Dendritic cell treated with granulocyte-macrophage colony-stimulating factor and Interleukin-4, amounts not matched to agents 40 ng/mL and 50 ng/mL, for 4 days (primary cell): Measurements from ENCODE around the gene ANKRD63.

Experiments
- H3K27ac Mint-ChIP-seq: one replicate; pipeline ENCODE4 v1.8.0; 2022; ENCODE audit warnings: mild to moderate bottlenecking, mixed read lengths
- H3K27me3 Mint-ChIP-seq: one replicate; pipeline ENCODE4 v1.8.0; 2022; ENCODE audit warnings: mild to moderate bottlenecking, mixed read lengths
- H3K36me3 Mint-ChIP-seq: one replicate; pipeline ENCODE4 v1.8.0; 2022; ENCODE audit warnings: low read depth, mixed read lengths
- H3K4me1 Mint-ChIP-seq: one replicate; pipeline ENCODE4 v1.8.0; 2022; ENCODE audit warnings: low read depth, mixed read lengths
- H3K4me3 Mint-ChIP-seq: one replicate; pipeline ENCODE4 v1.8.0; 2022; ENCODE audit warnings: mild to moderate bottlenecking, moderate library complexity, mixed read lengths
- H3K9me3 Mint-ChIP-seq: one replicate; pipeline ENCODE4 v1.8.0; 2022; ENCODE audit warnings: mixed read lengths
- intact Hi-C: fragments of 100-400 bp; cut with micrococcal nuclease; formaldehyde crosslinking; loops from one replicate; pipeline ENCODE4 v1.15.0; 2022

The ANKRD63 gene

DNA sequence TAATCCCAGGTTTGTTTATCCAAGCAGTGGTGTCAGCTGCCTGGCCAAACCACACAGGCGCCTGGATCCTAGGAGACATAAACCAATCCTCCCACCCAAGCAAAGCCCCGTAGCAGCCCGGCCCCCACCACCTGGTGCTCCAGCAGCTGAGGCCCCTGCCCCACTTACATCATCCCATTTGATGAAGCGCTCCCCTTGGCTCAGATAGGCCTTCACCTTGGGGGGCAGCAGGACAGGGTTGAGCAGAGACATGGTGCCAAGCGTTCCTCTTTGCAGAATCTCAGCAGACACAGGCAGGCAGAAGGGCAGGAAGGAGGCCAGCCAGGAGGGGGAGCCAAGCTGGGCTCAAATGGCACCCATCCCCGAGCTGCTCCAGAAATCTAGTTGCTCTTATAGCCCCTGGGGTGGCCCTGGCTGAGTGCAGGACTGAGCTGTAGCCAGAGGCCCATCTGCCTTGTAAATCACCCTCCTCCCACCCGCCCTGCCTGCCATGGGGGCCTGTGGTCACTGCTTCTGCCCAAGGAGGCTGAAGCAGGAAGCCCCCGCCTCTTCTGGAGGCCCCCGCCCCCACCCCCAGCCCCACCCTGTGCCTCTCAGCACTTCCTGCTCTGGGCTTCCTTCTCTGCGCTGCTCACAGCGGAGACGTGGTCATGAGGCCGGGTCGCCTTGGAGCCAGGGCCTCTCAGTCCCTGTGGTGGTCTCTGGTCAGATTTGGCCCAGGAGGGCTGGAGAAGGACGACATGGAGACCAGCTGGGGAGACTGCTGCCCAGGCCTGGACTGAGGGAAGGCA is 24.8 kb upstream of the ANKRD63 start, which contains the start of gene PLCB2:
Gene PLCB2, minus strand, starts transcription at position 515 of the 791 bp plus-strand sequence. Its CDS starts 263 bp downstream, at position 252.
- no peaks in the 10 kb centered on the region for H3K9me3 Mint-ChIP-seq
- peak within 1 kb of the TSS; percentile 99 for H3K4me3 Mint-ChIP-seq
- peaks cover 54% of the 10 kb centered on the region for H3K36me3 Mint-ChIP-seq
- peak within 1 kb of the TSS; percentile 91 for H3K27ac Mint-ChIP-seq
- intact Hi-C loops = loop anchor here (1.0 to 2.0 kb wide), 2 partner anchors 23 to 27 kb away; no protein-coding TSS in a partner anchor
- peaks cover 67% of the 10 kb centered on the region for H3K4me1 Mint-ChIP-seq
- H3K27me3 Mint-ChIP-seq = peaks cover 8% of the 10 kb centered on the region

GRCh38 chr15:40306908-40307307 is 24.0 kb upstream of the ANKRD63 start:
- H3K4me1 Mint-ChIP-seq = peaks cover 67% of the 10 kb centered on the region
- H3K36me3 Mint-ChIP-seq = peaks cover 61% of the 10 kb centered on the region
- H3K27me3 Mint-ChIP-seq = peaks cover 2% of the 10 kb centered on the region
- H3K4me3 Mint-ChIP-seq = peak overlapping the region; percentile 99
- intact Hi-C loops = loop anchor here (2.0 kb wide), 1 partner anchor 22 kb away; no protein-coding TSS in a partner anchor
- no peaks in the 10 kb centered on the region for H3K9me3 Mint-ChIP-seq
- peak overlapping the region; percentile 91 for H3K27ac Mint-ChIP-seq

DNA sequence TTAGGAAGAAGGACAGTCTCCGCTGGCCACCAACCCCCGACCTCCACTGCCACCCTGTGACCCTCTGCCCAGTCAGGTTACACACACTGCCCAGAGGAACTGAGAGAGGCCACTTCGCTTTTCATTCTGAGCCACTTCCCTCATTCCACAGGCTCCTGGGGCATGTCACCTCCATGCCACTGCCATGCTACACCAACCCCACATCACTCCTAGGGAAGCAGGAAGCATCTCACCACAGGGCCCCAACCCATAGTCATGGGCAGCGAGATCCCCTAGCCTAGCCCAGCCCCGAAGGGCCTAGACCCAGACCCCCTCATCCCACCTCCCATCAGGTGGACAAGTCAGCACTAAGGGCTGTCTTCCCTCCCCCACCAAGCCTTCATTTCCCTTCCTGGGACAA is 23.5 kb upstream of the ANKRD63 start:
- Mint-ChIP-seq H3K27ac (peak overlapping the region; percentile 91), H3K27me3 (no peaks in the 10 kb centered on the region), H3K36me3 (peaks cover 67% of the 10 kb centered on the region), H3K4me1 (peaks cover 73% of the 10 kb centered on the region), H3K4me3 (peak overlapping the region; percentile 99), H3K9me3 (no peaks in the 10 kb centered on the region)
- intact Hi-C loops = loop anchor here (2.0 kb wide), 1 partner anchor 22 kb away; no protein-coding TSS in a partner anchor

GRCh38 chr15:40305281-40305680 is 22.4 kb upstream of the ANKRD63 start:
- Mint-ChIP-seq H3K27me3 (no peaks in the 10 kb centered on the region), H3K27ac (no peak overlapping the region), H3K36me3 (peaks cover 78% of the 10 kb centered on the region), H3K9me3 (no peaks in the 10 kb centered on the region), H3K4me1 (peaks cover 82% of the 10 kb centered on the region), H3K4me3 (peak overlapping the region; percentile 62)
- intact Hi-C loops = no loop called here

DNA sequence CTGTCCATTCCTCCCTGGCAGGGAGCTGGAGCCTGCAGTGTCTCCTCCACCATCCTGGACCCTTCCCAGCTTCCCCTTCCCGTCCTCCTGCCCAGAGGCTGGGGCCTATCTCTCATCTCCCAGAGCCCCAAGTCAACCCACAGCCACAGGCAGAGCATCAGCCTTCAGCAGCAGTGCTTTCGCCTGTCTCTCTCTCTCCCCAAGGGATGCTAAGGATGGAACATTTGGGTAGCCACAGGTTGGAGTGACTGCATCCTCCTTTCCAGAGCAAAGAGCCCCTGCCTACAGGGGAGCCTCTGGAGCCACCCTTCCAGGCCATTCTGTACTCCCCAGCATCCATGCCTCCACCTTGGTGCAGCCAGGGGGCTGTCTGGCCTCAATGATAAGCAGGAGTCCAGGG is 20.7 kb upstream of the ANKRD63 start:
- peaks cover 76% of the 10 kb centered on the region for H3K4me1 Mint-ChIP-seq
- H3K4me3 Mint-ChIP-seq = peak overlapping the region; percentile 7
- H3K9me3 Mint-ChIP-seq = no peaks in the 10 kb centered on the region
- intact Hi-C loops = no loop called here
- peak overlapping the region; percentile 60 for H3K27ac Mint-ChIP-seq
- H3K27me3 Mint-ChIP-seq = no peaks in the 10 kb centered on the region
- peaks cover 95% of the 10 kb centered on the region for H3K36me3 Mint-ChIP-seq

DNA sequence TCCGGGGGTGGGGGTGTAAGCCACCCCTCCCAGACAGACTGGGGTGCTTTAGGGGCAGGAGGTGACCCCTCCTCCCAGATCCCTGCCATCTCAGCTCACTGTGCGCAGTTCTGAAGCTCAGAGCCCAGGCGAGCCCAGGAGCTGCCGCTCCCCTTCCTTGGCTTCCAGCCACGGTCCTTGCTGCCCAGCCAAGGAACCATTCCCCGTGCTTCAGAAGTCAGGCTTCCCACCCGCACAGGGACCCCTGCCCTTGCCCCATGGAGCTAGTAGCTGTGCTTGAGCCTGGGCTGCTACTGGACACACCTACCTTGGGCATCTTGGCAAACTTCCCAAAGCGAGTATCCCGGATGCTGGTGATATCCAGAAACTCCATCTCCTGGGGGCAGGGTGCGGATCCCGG is 20.1 kb upstream of the ANKRD63 start:
- H3K9me3 Mint-ChIP-seq = no peaks in the 10 kb centered on the region
- peak overlapping the region; percentile 60 for H3K27ac Mint-ChIP-seq

GRCh38 chr15:40302288-40302886 is 19.5 kb upstream of the ANKRD63 start:
- no peaks in the 10 kb centered on the region for H3K27me3 Mint-ChIP-seq
- H3K9me3 Mint-ChIP-seq = no peaks in the 10 kb centered on the region
- intact Hi-C loops = no loop called here
- peak overlapping the region; percentile 60 for H3K27ac Mint-ChIP-seq
- peaks cover 84% of the 10 kb centered on the region for H3K4me1 Mint-ChIP-seq
- no peak overlapping the region for H3K4me3 Mint-ChIP-seq
- H3K36me3 Mint-ChIP-seq = peaks cover 100% of the 10 kb centered on the region

More for the DNA sequence above, 20.1 kb upstream of the ANKRD63 start:
- Mint-ChIP-seq H3K4me3 (no peak overlapping the region), H3K27me3 (no peaks in the 10 kb centered on the region), H3K4me1 (peaks cover 78% of the 10 kb centered on the region), H3K36me3 (peaks cover 98% of the 10 kb centered on the region)
- intact Hi-C loops = no loop called here

GRCh38 chr15:40301467-40302179 is 18.8 kb upstream of the ANKRD63 start:
- Mint-ChIP-seq H3K36me3 (peaks cover 100% of the 10 kb centered on the region), H3K9me3 (no peaks in the 10 kb centered on the region), H3K27me3 (no peaks in the 10 kb centered on the region), H3K27ac (peak overlapping the region; percentile 60), H3K4me1 (peaks cover 90% of the 10 kb centered on the region), H3K4me3 (peak overlapping the region; percentile 51)
- intact Hi-C loops = no loop called here

GRCh38 chr15:40300771-40301170 is 17.9 kb upstream of the ANKRD63 start:
- no peak overlapping the region for H3K4me3 Mint-ChIP-seq
- peaks cover 100% of the 10 kb centered on the region for H3K36me3 Mint-ChIP-seq
- H3K9me3 Mint-ChIP-seq = no peaks in the 10 kb centered on the region
- intact Hi-C loops = no loop called here
- H3K27me3 Mint-ChIP-seq = no peaks in the 10 kb centered on the region
- H3K27ac Mint-ChIP-seq = no peak overlapping the region
- peaks cover 90% of the 10 kb centered on the region for H3K4me1 Mint-ChIP-seq

GRCh38 chr15:40300367-40300766 is 17.5 kb upstream of the ANKRD63 start:
- Mint-ChIP-seq H3K4me3 (no peak overlapping the region), H3K27me3 (no peaks in the 10 kb centered on the region), H3K9me3 (no peaks in the 10 kb centered on the region), H3K36me3 (peaks cover 100% of the 10 kb centered on the region), H3K4me1 (peaks cover 90% of the 10 kb centered on the region), H3K27ac (no peak overlapping the region)
- intact Hi-C loops = no loop called here

DNA sequence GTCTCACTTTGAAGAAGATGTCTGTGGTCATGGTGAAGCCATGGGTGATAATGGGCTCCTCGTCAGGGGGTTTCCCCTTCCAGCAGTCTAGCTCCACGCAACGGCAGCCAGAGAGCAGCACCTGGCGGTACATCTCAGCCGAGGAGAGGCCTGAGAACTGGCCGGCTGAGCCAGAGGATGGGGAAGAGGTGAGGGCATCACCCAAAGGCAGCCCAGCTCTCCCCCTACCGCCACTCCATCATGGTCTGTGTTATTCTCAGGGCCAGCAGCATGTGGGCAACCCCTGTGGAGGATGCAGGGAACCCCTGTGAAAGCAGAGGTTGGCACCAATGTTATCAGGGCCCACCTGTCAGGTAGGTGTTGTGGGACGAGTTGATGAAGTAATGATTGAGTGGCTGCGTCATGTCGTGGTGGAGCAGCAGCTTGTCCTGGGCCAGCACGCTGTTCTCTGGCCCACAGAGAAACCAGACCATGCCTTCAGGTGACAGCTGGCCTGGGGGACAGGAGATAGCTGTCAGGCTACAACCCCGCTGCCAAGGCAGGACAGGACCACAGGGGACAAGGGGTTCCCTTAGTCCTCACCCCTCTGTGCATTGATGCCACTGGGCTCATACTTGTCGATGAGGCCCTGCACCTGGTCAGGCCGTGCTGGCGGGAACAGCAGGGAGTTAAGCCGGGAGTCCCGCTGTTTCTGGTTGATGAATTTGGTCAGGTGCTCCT is 15.5 kb upstream of the ANKRD63 start:
- H3K27ac Mint-ChIP-seq = no peak overlapping the region
- no peaks in the 10 kb centered on the region for H3K9me3 Mint-ChIP-seq
- peaks cover 100% of the 10 kb centered on the region for H3K36me3 Mint-ChIP-seq
- peaks cover 90% of the 10 kb centered on the region for H3K4me1 Mint-ChIP-seq
- H3K4me3 Mint-ChIP-seq = no peak overlapping the region
- intact Hi-C loops = no loop called here
- no peaks in the 10 kb centered on the region for H3K27me3 Mint-ChIP-seq

DNA sequence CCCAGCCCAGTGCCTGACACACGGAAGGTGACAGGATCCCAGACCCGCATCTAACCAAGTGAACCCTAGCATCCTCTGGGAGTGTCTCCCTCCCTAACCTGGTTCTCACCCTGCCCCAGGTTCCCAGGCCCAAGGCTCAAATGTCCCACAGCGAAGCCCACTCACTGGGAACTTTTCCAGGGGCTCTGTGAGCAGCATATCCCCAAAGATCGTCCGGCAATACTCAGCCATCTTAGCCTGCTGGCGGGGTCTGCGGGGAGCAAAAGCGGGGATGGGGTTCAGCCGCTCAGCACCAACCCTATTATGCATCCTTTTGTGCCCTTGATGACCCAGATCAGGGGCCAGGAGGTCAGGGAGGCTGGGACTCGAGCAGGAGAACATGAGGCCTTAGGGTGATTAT is 14.5 kb upstream of the ANKRD63 start:
- Mint-ChIP-seq H3K27me3 (no peaks in the 10 kb centered on the region), H3K27ac (peak overlapping the region; percentile 60), H3K9me3 (no peaks in the 10 kb centered on the region), H3K36me3 (peaks cover 100% of the 10 kb centered on the region), H3K4me3 (no peak overlapping the region), H3K4me1 (peaks cover 86% of the 10 kb centered on the region)
- intact Hi-C loops = no loop called here

GRCh38 chr15:40296561-40297230 is 13.8 kb upstream of the ANKRD63 start:
- no peak overlapping the region for H3K4me3 Mint-ChIP-seq
- no peaks in the 10 kb centered on the region for H3K27me3 Mint-ChIP-seq
- H3K36me3 Mint-ChIP-seq = peaks cover 100% of the 10 kb centered on the region
- intact Hi-C loops = no loop called here
- no peaks in the 10 kb centered on the region for H3K9me3 Mint-ChIP-seq
- peaks cover 79% of the 10 kb centered on the region for H3K4me1 Mint-ChIP-seq
- H3K27ac Mint-ChIP-seq = peak overlapping the region; percentile 60
